HEK293 (cell line): ENCODE data around the gene SIPA1.

Experiments used
- BCL11B ChIP-seq: fragments of 450-650 bp; formaldehyde crosslinking; IDR thresholded peaks from 2 replicates; pipeline ENCODE4 v1.5.1; 2016; ENCODE audit warnings: low read depth, missing biosample characterization, missing genetic modification characterization
- HOXA7 ChIP-seq: sonication (generic); formaldehyde crosslinking; IDR thresholded peaks from 2 replicates; pipeline ENCODE4 v1.8.1; 2022; ENCODE audit warnings: missing genetic modification reagents, borderline replicate concordance
- MYNN ChIP-seq: fragments of 450-650 bp; formaldehyde crosslinking; IDR thresholded peaks from 2 replicates; pipeline ENCODE4 v1.5.1; 2016; ENCODE audit warnings: missing biosample characterization, missing genetic modification characterization, borderline replicate concordance
- PRDM1 ChIP-seq: fragments of 450-650 bp; formaldehyde crosslinking; IDR thresholded peaks from 2 replicates; pipeline ENCODE4; 2016; ENCODE audit warnings: missing biosample characterization, missing genetic modification characterization
- REPIN1 ChIP-seq: fragments of 450-650 bp; formaldehyde crosslinking; IDR thresholded peaks from 2 replicates; pipeline ENCODE4 v1.5.1; 2017; ENCODE audit warnings: missing biosample characterization, missing genetic modification characterization, low read depth
- REST ChIP-seq: fragments of 450-650 bp; formaldehyde crosslinking; IDR thresholded peaks from 2 replicates; pipeline ENCODE4 v1.5.1; 2016; ENCODE audit warnings: missing biosample characterization, missing genetic modification characterization
- SCRT2 ChIP-seq: fragments of 450-650 bp; formaldehyde crosslinking; IDR thresholded peaks from 2 replicates; pipeline ENCODE4 v1.5.1; 2016; ENCODE audit warnings: missing biosample characterization, missing genetic modification characterization
- ZBTB10 ChIP-seq: fragments of 450-650 bp; formaldehyde crosslinking; IDR thresholded peaks from 2 replicates; pipeline ENCODE4 v1.5.1; 2016; ENCODE audit warnings: missing biosample characterization, missing genetic modification characterization
- ZBTB11 ChIP-seq: fragments of 450-650 bp; formaldehyde crosslinking; conservative IDR thresholded peaks from 2 replicates; pipeline ENCODE4 v1.5.1; 2016; ENCODE audit warnings: low read depth, missing biosample characterization, missing genetic modification characterization
- ZBTB21 ChIP-seq: fragments of 450-650 bp; formaldehyde crosslinking; IDR thresholded peaks from 2 replicates; pipeline ENCODE4 v1.5.1; 2017; ENCODE audit warnings: missing biosample characterization, missing genetic modification characterization
- ZBTB26 ChIP-seq: fragments of 450-650 bp; formaldehyde crosslinking; optimal IDR thresholded peaks from 2 replicates; pipeline ENCODE3; 2016; ENCODE audit warnings: missing biosample characterization, mild to moderate bottlenecking, missing genetic modification characterization
- ZBTB8A ChIP-seq: fragments of 450-650 bp; formaldehyde crosslinking; IDR thresholded peaks from 2 replicates; pipeline ENCODE4 v1.5.1; 2016; ENCODE audit warnings: missing biosample characterization, missing genetic modification characterization
- ZEB2 ChIP-seq: fragments of 450-650 bp; formaldehyde crosslinking; IDR thresholded peaks from 2 replicates; pipeline ENCODE4 v1.5.1; 2016; ENCODE audit warnings: missing biosample characterization, missing genetic modification characterization
- ZFP37 ChIP-seq: fragments of 450-650 bp; formaldehyde crosslinking; IDR thresholded peaks from 2 replicates; pipeline ENCODE4 v1.5.1; 2016; ENCODE audit warnings: missing biosample characterization, missing genetic modification characterization
- ZNF133 ChIP-seq: fragments of 450-650 bp; formaldehyde crosslinking; IDR thresholded peaks from 2 replicates; pipeline ENCODE4 v1.5.1; 2016; ENCODE audit warnings: missing biosample characterization, missing genetic modification characterization
- ZNF221 ChIP-seq: fragments of 450-650 bp; formaldehyde crosslinking; IDR thresholded peaks from 2 replicates; pipeline ENCODE4 v1.5.1; 2017; ENCODE audit warnings: missing biosample characterization, missing genetic modification characterization, borderline replicate concordance
- ZNF341 ChIP-seq: fragments of 450-650 bp; formaldehyde crosslinking; IDR thresholded peaks from 2 replicates; pipeline ENCODE4; 2016; ENCODE audit warnings: low read depth, missing biosample characterization, missing genetic modification characterization
- ZNF514 ChIP-seq: fragments of 450-650 bp; formaldehyde crosslinking; IDR thresholded peaks from 2 replicates; pipeline ENCODE4 v1.5.1; 2016; ENCODE audit warnings: missing biosample characterization, missing genetic modification characterization
- ZNF624 ChIP-seq: fragments of 450-650 bp; formaldehyde crosslinking; IDR thresholded peaks from 2 replicates; pipeline ENCODE4 v1.5.1; 2017; ENCODE audit warnings: missing biosample characterization, missing genetic modification characterization
- ZNF629 ChIP-seq: fragments of 450-650 bp; formaldehyde crosslinking; IDR thresholded peaks from 2 replicates; pipeline ENCODE4 v1.5.1; 2017; ENCODE audit warnings: missing biosample characterization, missing genetic modification characterization
- ZNF660 ChIP-seq: fragments of 450-650 bp; IDR thresholded peaks from 2 replicates; pipeline ENCODE4 v1.5.1; 2018; ENCODE audit warnings: missing biosample characterization, mild to moderate bottlenecking, missing genetic modification characterization
- ZSCAN30 ChIP-seq: fragments of 450-650 bp; IDR thresholded peaks from 2 replicates; pipeline ENCODE4 v1.5.1; 2018; ENCODE audit warnings: missing biosample characterization, mild to moderate bottlenecking, missing genetic modification characterization, moderate library complexity
- TF ChIP-seq, protein P1 (sequence below): fragments of 450-650 bp; formaldehyde crosslinking; IDR thresholded peaks from 2 replicates; pipeline ENCODE4 v1.5.1; 2017; ENCODE audit warnings: missing biosample characterization, missing genetic modification characterization
- TF ChIP-seq, protein P2 (sequence below): fragments of 450-650 bp; formaldehyde crosslinking; IDR thresholded peaks from 2 replicates; pipeline ENCODE4 v1.5.1; 2016; ENCODE audit warnings: missing biosample characterization, missing genetic modification characterization

Gene SIPA1

DNA sequence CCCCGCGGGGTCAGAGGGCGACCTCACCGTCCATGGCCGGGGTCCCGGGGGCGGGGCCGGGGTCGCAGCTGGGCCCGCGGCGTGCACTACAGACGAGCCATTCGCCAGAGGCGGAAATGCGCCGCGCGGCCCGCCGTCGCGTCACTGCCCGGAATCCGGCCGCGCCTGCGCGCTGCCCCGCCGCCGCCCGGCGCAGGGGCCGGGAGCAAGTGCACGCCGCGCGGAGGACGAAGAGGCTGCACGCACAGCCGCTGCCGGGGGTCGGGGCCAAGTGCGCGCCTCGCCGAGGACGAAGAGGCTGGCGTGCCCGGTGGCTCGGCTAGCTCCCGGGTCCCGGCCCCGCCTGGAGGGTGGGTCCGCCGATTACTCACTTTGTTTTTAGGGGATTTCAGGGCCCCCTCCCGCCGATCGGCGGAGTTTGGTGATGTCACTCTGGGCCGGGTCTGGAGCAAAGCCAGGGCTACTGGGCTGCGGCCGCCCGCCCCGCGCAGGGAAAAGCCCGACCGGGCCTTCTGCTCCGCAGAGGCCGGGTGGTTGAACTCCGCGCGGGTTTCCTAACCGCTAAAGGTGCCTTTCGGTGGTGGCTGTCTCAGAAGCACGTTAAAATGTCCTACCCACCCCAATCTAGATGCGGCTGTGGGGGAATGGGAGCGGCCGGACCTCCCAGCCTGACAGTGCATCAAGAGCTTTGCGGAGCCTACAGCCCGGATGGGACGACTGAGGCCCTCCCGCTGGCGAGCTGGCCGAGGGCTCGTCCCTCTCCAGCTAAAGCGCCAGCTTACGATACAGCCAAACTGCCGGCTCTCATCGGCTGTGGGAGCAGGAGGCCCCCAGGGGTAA is 25.1 kb downstream of the SIPA1 start, which contains the start of gene RELA (continued):
- TF ChIP-seq REST (tag by site-specific recombination) (no peak), ZEB2 (tag by site-specific recombination) (peak; percentile 63), ZBTB11 (tag by site-specific recombination) (no peak; the same call in 1 of the 2 replicates), ZNF624 (tag by site-specific recombination) (no peak), ZFP37 (tag by site-specific recombination) (peak; percentile 86; the same call in 1 of the 2 replicates), ZNF629 (tag by site-specific recombination) (peak; percentile 82), SCRT2 (tag by site-specific recombination) (no peak), BCL11B (tag by site-specific recombination) (no peak), ZNF221 (no peak), ZSCAN30 (tag by site-specific recombination) (no peak), ZNF133 (tag by site-specific recombination) (no peak), ZBTB26 (tag by site-specific recombination) (peak; percentile 80), ZNF341 (tag by site-specific recombination) (peak; percentile 77), HOXA7 (CRISPR knock-in tag) (no peak), ZNF660 (tag by site-specific recombination) (no peak; the same call in 1 of the 2 replicates), PRDM1 (no peak), ZBTB21 (tag by site-specific recombination) (peak; percentile 54; the same call in 1 of the 2 replicates), ZNF514 (tag by site-specific recombination) (no peak), REPIN1 (tag by site-specific recombination) (no peak), ZBTB10 (no peak; the same call in 1 of the 2 replicates), ZBTB8A (peak; percentile 91), MYNN (tag by site-specific recombination) (no peak)
- TF ChIP-seq, protein P1, sequence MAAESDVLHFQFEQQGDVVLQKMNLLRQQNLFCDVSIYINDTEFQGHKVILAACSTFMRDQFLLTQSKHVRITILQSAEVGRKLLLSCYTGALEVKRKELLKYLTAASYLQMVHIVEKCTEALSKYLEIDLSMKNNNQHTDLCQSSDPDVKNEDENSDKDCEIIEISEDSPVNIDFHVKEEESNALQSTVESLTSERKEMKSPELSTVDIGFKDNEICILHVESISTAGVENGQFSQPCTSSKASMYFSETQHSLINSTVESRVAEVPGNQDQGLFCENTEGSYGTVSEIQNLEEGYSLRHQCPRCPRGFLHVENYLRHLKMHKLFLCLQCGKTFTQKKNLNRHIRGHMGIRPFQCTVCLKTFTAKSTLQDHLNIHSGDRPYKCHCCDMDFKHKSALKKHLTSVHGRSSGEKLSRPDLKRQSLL (tag by site-specific recombination) = 0 out of 2 replicates have a peak, but pooled peaks have one; percentile 28
- TF ChIP-seq, protein P2, sequence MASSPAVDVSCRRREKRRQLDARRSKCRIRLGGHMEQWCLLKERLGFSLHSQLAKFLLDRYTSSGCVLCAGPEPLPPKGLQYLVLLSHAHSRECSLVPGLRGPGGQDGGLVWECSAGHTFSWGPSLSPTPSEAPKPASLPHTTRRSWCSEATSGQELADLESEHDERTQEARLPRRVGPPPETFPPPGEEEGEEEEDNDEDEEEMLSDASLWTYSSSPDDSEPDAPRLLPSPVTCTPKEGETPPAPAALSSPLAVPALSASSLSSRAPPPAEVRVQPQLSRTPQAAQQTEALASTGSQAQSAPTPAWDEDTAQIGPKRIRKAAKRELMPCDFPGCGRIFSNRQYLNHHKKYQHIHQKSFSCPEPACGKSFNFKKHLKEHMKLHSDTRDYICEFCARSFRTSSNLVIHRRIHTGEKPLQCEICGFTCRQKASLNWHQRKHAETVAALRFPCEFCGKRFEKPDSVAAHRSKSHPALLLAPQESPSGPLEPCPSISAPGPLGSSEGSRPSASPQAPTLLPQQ (tag by site-specific recombination) = peak; percentile 66
